GM19324 (cell line): ENCODE data around the gene FAM110A.

Experiments used
- ATAC-seq: cut with Tn5 transposase; IDR thresholded peaks from one replicate; pipeline ENCODE4 v1.9.1; 2021; ENCODE audit warnings: mild to moderate bottlenecking, moderate library complexity; ENCODE audit not compliant: unreplicated experiment, low FRiP score

The FAM110A gene

DNA sequence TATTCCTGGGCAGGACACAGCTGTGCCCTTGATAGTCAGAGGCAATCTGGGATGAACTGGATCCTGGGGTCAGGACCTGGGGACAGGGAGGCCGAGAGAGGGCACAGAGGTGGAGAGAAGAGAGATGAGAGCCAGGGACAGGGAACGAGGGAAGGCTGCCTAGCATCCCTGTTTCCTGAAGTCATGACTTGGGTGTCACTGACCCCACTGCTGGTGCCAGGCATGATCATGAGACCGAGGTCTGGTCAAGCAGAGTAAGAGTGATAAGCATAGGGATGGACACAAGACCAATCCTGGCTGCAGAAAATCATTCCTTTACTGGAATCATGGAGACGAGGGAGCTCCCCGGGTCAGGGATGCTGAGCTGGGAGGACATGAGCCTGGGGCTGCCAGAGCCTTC is 36.1 kb downstream of the FAM110A start:
- ATAC-seq = no peak

DNA sequence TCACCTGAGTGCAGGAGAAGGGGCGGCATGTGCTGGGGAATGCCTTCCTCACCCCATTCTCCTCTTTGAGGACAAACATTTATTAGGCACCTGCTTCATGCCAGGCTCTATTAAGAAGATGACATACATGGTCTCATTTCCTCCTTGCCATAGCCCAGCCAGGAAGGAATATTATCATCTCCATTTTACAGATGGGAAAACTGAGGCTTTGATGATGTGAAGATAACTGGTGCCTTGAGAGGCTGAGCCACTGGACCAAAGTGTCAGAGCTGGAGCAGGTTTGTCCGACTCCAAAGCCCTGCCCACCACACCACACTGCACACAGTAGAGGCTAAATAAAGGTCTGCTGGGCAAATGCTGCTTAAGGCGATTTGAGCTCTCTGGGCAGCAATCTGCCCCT is 37.2 kb downstream of the FAM110A start:
- no peak for ATAC-seq

- ATAC-seq = no peak
Measured at GRCh38 chr20:871436-871835, 37.9 kb downstream of the FAM110A start.

- no peak for ATAC-seq
Measured at GRCh38 chr20:871948-872347, 38.4 kb downstream of the FAM110A start.

DNA sequence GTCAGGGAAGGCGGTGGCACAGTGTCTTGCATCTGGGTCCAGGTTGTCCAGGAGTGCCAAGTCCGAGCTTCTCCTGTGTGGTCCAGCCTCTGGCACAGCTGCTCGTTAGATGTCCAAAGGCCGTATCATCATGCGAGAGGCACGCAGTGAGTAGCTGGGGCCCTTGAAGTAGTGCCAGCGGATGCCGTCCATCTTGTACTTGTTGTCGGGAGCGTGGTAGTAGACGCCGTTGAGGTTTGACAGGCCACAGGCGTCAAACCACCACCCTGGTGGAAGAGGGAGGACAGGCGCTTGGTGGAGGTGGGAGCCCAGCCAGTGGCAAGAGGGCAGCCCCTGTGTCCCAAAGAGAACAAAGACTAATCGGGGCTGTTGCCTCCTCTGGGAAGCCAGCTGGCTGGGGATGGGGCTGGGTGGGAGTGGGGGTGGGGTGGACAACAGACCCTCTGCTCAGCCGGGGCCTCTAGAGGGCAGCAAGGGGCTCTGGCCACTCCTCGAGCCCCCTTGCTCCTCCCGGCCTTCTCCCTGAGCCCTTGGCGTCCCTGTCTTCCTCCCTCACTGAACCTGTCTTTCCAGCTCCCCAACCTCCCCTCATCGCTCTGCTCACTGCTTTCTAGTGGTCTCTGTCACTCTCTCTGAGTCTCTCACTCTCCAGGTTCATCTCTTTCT is 39.5 kb downstream of the FAM110A start:
- ATAC-seq = no peak

DNA sequence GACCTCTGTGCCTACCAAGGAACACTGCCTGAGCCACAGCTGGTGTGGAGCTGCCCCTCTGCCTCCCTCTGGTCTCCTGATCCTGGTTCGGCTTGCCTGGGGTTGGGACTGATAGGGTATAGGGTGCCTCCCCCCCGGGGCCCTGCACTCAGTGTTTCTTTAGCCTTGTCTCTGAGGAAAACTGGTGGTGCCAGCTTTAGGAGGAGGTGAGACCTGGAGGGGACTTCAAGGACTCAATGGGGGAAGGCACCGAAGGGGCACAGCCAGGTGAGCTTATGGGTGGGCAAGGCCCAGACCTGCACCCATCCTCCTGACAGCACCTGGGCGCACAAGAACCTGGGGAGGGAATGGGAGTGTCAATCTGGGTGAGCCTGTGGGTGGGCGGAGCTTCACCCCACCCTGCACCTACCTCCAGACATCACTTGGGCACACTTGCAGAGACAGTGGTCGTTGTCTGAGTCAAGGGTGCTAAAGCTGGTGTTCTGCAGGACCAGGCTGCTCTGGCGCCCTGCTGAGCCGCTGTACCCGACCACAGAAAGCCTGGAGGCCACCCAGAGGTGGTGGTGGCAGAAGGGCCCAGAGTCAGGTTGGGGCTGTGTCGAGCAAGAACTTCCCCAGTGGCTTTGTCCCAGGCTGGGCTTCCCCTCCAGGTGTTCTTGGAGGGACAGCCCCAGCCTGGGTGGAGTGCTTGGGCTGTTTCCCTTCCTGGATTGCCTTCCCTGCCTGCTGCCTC is 40.5 kb downstream of the FAM110A start:
- ATAC-seq = no peak

DNA sequence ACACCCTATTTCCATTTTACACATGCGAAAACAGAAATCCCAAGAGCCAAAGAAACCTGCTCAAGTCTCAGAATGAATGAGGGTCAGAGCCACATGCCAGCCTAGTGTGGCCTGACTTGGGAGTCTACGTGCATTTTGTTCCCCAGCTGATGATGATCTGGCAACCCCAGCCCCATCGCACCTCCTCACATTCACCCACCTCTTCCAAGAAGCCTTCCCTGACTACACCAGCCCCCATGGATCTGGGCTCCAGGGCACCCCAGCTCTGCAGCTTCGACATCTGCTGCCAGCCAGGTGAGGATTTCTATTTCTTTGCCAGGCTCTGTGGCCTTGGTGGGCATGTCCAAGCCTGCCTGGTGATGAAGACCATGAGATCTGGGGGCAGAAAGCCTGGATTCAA is 41.6 kb downstream of the FAM110A start:
- no peak for ATAC-seq

- no peak for ATAC-seq
Measured at GRCh38 chr20:877814-878213, 44.3 kb downstream of the FAM110A start.

DNA sequence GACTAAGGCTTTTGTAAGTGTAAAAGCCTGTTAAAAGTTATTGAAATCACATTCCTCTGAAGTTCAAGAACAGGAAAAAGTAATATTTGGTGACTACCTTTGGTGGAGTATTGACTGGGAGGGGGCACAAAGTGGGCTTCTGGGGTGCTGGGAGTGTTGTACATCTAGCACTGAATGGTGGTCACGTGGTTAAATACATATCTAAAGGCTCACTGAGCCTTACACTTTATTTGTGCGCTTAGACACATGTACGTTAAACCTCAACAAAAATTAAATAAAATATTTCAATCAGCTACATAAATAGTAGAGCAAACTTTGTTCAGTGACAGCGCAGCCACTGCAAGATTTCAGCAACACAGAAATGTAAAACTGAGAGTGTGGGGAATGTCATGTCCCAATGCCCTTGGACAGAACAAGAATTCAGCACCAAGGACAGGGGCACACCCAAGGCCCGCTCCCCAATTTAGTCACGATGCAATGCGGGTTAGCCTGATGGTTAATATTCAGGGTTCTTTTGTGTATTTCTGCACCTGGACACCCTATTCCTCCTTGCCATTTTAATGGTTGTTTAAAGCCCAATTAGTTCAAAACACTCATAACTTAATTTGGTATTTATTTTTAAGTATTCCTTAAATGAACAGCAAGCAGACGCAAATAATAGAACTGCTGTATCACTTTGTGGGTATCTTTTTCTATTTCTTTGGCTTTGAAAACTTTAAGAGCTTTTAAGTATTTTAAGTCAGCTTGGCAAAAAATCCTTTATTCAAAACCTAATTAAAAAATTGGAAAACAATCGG is 45.2 kb downstream of the FAM110A start:
- no peak for ATAC-seq

GRCh38 chr20:879626-880025 is 46.1 kb downstream of the FAM110A start:
- no peak for ATAC-seq

- ATAC-seq = no peak
Measured at GRCh38 chr20:881051-881782, 47.7 kb downstream of the FAM110A start.

- ATAC-seq = no peak
Measured at GRCh38 chr20:881783-882144, 48.2 kb downstream of the FAM110A start.

DNA sequence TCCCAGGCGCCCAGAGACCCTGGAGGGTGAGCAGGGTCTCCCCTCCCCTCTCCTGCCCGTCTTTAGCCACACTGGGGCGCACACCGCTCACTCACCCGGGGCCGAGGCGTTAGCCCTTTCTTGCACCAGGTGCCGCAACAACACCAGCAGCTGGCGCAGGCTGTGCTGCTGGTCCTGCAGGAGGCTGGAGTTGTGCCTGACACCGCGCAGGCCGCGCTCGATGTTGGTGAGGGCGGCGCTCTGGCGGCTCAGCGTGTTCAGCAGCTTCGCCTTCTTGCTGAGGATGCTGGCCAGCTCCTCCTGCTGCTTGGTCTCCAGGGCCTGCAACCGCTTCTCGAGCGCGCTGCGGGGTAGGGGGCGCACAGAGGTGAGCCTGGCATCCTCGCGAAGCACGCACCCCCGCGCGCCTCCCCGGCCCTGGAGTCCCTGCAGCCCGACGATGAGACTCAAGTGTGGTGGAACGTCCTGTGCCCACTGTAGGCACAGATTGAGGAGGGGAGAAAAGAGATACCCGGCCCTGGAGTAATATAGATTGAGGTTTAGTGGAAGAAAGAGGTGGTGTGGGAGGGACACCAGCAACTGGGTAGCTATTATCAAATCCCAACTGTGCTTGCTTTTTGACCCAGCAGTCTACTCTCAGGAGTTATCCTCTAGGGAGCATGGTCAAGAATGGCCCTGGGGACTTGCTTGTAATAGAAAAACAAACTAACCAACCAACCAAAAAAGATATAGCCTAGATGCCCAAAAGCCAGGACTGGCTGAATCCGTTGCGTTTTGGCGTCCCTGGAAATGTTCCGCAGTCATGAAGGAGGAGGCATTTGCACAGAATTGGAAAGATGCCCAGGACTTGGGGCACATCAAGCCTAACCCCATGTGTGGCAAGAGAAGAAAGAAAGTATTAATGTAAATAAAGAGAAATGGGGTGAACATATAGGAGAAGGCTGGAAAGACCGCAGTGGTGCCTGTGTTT is 51.8 kb downstream of the FAM110A start:
- no peak for ATAC-seq

- no peak for ATAC-seq
Measured at GRCh38 chr20:887137-887536, 53.6 kb downstream of the FAM110A start.

GRCh38 chr20:888057-888456 is 54.5 kb downstream of the FAM110A start:
- ATAC-seq = no peak

GRCh38 chr20:889106-889505 is 55.6 kb downstream of the FAM110A start:
- ATAC-seq = no peak

GRCh38 chr20:889932-890463 is 56.5 kb downstream of the FAM110A start:
- no peak for ATAC-seq

- no peak for ATAC-seq
Measured at GRCh38 chr20:890666-891057, 57.1 kb downstream of the FAM110A start.

DNA sequence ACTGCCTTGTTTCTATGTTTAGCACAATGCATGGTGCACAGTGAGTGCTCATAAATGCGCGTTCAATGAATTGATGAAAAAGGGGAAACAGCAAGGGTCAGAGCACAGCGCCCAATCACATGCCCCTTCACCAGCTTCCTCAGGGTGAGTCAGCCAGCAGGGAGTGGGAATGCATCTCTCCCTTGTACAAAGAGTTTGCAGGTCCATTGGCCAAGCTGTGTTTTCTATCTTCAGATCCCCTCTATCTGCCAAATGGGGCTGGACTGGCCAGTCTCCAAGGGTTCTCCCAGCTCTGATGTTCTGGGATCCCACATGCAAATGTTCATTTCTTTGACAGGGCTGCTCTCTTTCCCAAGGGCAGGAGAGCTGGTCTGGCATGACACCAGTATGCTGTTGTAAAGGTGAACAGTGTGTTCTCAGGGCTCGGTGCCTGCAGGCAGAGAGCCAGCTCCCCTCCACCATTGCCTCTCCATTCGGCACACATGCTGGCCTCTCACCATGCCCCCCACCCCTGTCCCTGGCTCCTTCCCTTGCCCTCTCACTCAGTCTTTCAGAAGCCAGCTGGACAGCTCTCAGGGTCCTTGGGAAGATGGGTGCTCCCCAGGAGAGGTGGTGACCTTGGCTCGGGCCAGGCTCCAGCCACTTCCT is 57.7 kb downstream of the FAM110A start:
- no peak for ATAC-seq
